ENCODE results near the gene PLA2G15. TPM values are rescaled to one million over a fixed set of nuclear protein-coding genes. Genes with fewer than 3 reads are reported as not detected.
A peak's percentile ranks its signal among the peaks of the same experiment; 100 is the strongest.

Gene PLA2G15
- total RNA-seq, 6 experiments from 2014 or later, result 40.1 to 47.4 (median 44.4) TPM

GRCh38 chr16:68228652-68229051 is 16.5 kb upstream of the PLA2G15 start:
- H3K27ac Mint-ChIP-seq, result no peak overlapping the region
- TF ChIP-seq CTCF (IDR thresholded peaks at IDR 0.05), result no peak
- H3K36me3 Mint-ChIP-seq (ENCODE audit: low read depth), result no peaks in the 10 kb centered on the region
- H3K9me3 Mint-ChIP-seq, result no peaks in the 10 kb centered on the region
- no peak for DNase-seq
- H3K27me3 Mint-ChIP-seq (ENCODE audit: insufficient read depth), result peaks cover 1% of the 10 kb centered on the region; the same call in 1 of the 2 replicates
- H3K4me1 Mint-ChIP-seq (ENCODE audit: low read depth), result peaks cover 19% of the 10 kb centered on the region
- H3K4me3 Mint-ChIP-seq, result no peak overlapping the region

- no peaks in the 10 kb centered on the region; the same call in 1 of the 2 replicates for H3K9me3 Mint-ChIP-seq
- peaks cover 22% of the 10 kb centered on the region for H3K4me1 Mint-ChIP-seq (ENCODE audit: low read depth)
- H3K36me3 Mint-ChIP-seq (ENCODE audit: low read depth), result no peaks in the 10 kb centered on the region
- peak; percentile 72 for DNase-seq
- H3K4me3 Mint-ChIP-seq, result no peak overlapping the region
- H3K27ac Mint-ChIP-seq, result peak overlapping the region; percentile 27; the same call in 1 of the 2 replicates
- peaks cover 1% of the 10 kb centered on the region for H3K27me3 Mint-ChIP-seq (ENCODE audit: insufficient read depth)
- TF ChIP-seq CTCF (IDR thresholded peaks at IDR 0.05), result peak; percentile 95
These were observed 15.6 kb upstream of the PLA2G15 start for GRCh38 chr16:68229431-68230175.

- H3K4me1 Mint-ChIP-seq (ENCODE audit: low read depth), result peaks cover 25% of the 10 kb centered on the region
- no peaks in the 10 kb centered on the region for H3K36me3 Mint-ChIP-seq (ENCODE audit: low read depth)
- no peak overlapping the region for H3K4me3 Mint-ChIP-seq
- no peak for DNase-seq
- H3K9me3 Mint-ChIP-seq, result no peaks in the 10 kb centered on the region; the same call in 1 of the 2 replicates
- H3K27ac Mint-ChIP-seq, result no peak overlapping the region
- peaks cover 1% of the 10 kb centered on the region for H3K27me3 Mint-ChIP-seq (ENCODE audit: insufficient read depth)
- TF ChIP-seq CTCF (IDR thresholded peaks at IDR 0.05), result no peak
These were observed 15.0 kb upstream of the PLA2G15 start for GRCh38 chr16:68230176-68230571.

GRCh38 chr16:68230956-68231355 is 14.2 kb upstream of the PLA2G15 start:
- no peak for DNase-seq
- Mint-ChIP-seq H3K9me3 (no peaks in the 10 kb centered on the region; the same call in 1 of the 2 replicates), H3K36me3 (ENCODE audit: low read depth) (no peaks in the 10 kb centered on the region), H3K27me3 (ENCODE audit: insufficient read depth) (peaks cover 1% of the 10 kb centered on the region), H3K4me1 (ENCODE audit: low read depth) (peaks cover 25% of the 10 kb centered on the region), H3K4me3 (no peak overlapping the region), H3K27ac (no peak overlapping the region)
- TF ChIP-seq CTCF (IDR thresholded peaks at IDR 0.05), result no peak

- H3K27me3 Mint-ChIP-seq (ENCODE audit: insufficient read depth), result peaks cover 5% of the 10 kb centered on the region
- TF ChIP-seq CTCF (IDR thresholded peaks at IDR 0.05), result no peak
- no peak overlapping the region for H3K4me3 Mint-ChIP-seq
- H3K9me3 Mint-ChIP-seq, result no peaks in the 10 kb centered on the region; the same call in 1 of the 2 replicates
- no peaks in the 10 kb centered on the region for H3K36me3 Mint-ChIP-seq (ENCODE audit: low read depth)
- H3K27ac Mint-ChIP-seq, result no peak overlapping the region
- no peak for DNase-seq
- H3K4me1 Mint-ChIP-seq (ENCODE audit: low read depth), result peaks cover 28% of the 10 kb centered on the region
These were observed 13.6 kb upstream of the PLA2G15 start for GRCh38 chr16:68231384-68232136.

Data from HFFc6 (cell line).